GM12864 (cell line): Measurements from ENCODE around the gene VTI1A.

Source experiments
- DNase-seq: peaks from one replicate; pipeline ENCODE4 v3.0.0-alpha.2; 2011; ENCODE audit warnings: low read depth
- H3K4me3 ChIP-seq: 2 replicates; pipeline ENCODE4 v1.5.1; 2011; ENCODE audit warnings: mild to moderate bottlenecking, low read depth, low read length, control low read depth
- TF ChIP-seq, protein P1 (sequence below): IDR thresholded peaks from 2 replicates; pipeline ENCODE4 v1.5.1; 2011; ENCODE audit warnings: low read depth, mild to moderate bottlenecking, moderate library complexity, low read length, control low read depth, inconsistent platforms; ENCODE audit errors: missing control alignments

VTI1A gene

GRCh38 chr10:112809736-112810135, 362.7 kb downstream of the VTI1A start:
- TF ChIP-seq, protein P1, sequence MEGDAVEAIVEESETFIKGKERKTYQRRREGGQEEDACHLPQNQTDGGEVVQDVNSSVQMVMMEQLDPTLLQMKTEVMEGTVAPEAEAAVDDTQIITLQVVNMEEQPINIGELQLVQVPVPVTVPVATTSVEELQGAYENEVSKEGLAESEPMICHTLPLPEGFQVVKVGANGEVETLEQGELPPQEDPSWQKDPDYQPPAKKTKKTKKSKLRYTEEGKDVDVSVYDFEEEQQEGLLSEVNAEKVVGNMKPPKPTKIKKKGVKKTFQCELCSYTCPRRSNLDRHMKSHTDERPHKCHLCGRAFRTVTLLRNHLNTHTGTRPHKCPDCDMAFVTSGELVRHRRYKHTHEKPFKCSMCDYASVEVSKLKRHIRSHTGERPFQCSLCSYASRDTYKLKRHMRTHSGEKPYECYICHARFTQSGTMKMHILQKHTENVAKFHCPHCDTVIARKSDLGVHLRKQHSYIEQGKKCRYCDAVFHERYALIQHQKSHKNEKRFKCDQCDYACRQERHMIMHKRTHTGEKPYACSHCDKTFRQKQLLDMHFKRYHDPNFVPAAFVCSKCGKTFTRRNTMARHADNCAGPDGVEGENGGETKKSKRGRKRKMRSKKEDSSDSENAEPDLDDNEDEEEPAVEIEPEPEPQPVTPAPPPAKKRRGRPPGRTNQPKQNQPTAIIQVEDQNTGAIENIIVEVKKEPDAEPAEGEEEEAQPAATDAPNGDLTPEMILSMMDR = no peak
- H3K4me3 ChIP-seq = no peak overlapping the region
- DNase-seq = no peak

- H3K4me3 ChIP-seq = no peak overlapping the region
- no peak for DNase-seq
- TF ChIP-seq, protein P1 = no peak
These were observed 363.7 kb downstream of the VTI1A start for GRCh38 chr10:112810711-112811151.

DNA sequence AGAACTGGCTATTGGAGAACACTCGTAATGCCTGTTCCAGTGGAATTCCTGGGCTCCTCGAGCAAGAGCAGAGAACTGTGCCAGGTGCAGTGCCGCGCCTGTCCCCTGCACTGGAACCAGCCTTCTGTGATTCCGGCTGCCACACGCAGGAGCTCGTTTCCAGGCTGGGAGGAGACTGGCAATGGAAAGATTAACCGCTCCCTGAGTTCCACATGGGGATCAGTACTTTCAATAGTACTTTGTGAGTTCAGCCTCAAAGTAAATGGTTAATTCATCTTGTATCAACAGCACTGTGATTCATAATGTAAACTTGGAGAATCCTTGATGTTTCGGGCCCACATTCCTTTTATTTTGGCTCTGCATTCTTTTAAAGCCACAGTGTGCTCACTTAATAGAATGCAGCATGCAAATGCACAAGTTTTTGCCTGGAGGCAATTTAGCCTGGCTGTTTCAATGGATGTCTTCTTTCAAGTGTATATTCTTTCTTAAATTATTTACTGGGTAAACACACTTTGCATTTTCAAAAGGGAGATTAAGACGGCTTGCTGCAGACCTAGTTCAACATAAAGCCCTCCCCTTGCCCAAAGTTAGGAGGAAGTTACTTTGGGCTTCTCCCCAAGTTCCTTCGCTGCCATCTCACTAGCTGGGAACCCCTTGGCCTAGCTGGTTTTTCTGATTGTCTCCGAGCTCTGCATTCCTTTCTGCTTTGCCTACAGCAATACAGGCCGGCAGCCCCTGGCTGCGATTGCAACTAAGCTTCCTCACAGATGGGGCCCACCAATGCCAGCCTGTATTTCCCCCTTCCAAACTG, 364.9 kb downstream of the VTI1A start:
- TF ChIP-seq, protein P1 = no peak
- no peak for DNase-seq
- no peak overlapping the region for H3K4me3 ChIP-seq

DNA sequence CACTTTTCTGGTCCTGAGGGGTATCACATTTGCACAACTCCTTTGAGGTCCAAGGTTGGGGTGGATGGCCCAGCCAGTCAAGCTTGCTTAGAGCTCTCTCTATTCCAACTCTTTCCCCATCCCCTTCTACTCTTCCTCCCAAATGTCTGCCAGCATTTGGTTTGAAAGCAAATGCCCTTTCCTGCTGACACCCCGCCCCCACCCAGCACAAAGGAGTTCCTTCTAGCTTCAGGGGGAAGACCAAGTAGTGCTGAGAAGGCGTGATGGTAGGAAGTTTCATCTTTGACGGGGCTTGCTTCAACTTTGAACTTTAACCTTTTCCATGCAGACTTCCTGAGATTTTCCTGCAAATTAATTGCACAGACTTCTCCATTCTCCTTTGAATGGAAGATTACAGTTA, 365.6 kb downstream of the VTI1A start:
- no peak overlapping the region for H3K4me3 ChIP-seq
- DNase-seq = no peak
- TF ChIP-seq, protein P1 = no peak

DNA sequence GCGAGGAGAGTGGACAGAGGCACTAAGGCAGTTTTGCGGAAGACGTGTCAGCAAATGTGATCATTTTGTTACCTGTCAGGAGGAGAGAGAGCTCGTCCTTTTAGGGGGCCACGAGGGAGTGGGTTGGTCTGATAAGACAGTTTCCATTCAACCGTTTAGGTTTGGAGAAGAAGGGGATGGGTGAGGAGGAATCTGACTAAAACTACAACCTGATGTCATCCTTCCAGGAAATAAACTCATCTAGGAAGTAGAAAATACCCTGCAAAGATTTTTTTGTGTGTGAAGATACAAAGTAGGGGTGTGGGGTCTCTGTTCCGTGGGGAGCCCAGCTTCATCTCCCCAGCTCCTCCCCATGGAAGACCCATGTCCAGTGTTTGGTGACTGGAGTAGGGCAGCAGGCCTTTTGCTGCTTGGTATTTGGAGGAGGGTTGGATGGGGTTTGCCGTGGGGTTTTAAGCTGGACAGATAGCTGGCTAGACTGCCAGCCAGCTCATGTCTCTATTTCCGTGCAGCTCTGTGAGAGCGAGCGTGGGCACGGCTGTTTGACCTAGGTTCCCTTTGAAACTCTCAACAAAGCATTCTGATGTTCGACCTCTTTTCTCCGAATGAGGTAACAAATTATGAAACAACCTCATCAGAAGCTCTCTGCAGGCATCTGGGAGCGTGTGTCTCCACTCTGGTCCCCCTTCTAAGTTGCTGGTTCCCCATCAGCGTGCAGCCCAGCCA, 367.0 kb downstream of the VTI1A start:
- DNase-seq = no peak
- TF ChIP-seq, protein P1 = no peak
- no peak overlapping the region for H3K4me3 ChIP-seq

- no peak for DNase-seq
- TF ChIP-seq, protein P1 = no peak
- H3K4me3 ChIP-seq = no peak overlapping the region
These were observed 368.4 kb downstream of the VTI1A start for GRCh38 chr10:112815269-112816032.
